Measurements from ENCODE around the gene ARGFX. TPM values are rescaled to one million over a fixed set of nuclear protein-coding genes. Genes with fewer than 3 reads are reported as not detected.
"Not testable (repeated sequence)": the region's sequence is repeated elsewhere in the genome, so short reads cannot be mapped to it uniquely, and the experiment has no call there.

The ARGFX gene
- total RNA-seq, result not detected

- no peak for DNase-seq
Measured at GRCh38 chr3:121567649-121568048, at the start of gene ARGFX. Gene ARGFX (plus strand): TSS chr3:121567949. CDS start chr3:121570714, 2,765 bp downstream.

GRCh38 chr3:121517953-121518655, 49.6 kb upstream of the ARGFX start:
- no peak for DNase-seq

DNA sequence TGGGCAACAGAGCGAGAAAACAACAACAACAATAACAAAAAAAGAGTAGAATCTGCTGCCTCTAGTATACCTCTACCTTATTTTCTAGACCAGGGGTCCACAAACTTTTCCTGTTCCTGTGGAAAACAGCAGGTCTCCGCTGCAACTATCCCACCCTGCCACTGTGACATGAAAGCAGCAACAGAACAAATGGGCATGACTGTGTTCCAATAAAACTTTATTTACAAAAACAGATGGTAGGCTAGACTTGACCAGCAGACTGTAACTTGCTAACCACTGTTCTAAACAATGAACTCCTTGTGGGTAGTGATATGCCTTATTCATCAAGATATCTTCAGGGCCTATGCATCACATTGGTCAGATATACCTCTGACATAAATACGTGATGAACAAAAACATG, 47.2 kb upstream of the ARGFX start:
- DNase-seq, result no peak

- DNase-seq, result no peak
Measured at GRCh38 chr3:121529308-121529707, 38.4 kb upstream of the ARGFX start.

DNA sequence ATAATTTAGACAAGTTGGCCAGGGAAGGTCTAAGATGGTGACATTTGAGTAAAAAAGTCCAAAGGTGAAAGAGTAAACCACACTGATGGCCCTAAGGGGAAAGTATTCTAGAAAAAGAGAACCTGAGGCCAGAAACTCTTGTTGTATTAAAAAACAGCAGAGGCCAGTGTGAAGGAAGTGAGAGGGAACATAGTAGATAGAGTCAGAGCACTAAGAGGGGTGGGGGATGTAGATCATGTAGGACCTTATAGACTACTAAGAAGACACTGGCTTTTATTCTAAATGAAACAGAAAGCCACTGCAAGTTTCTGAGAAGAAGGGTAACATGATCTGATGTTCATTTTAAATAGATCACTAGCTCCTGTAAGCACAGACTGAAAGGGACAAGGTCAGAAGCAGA, 36.5 kb upstream of the ARGFX start:
- no peak for DNase-seq

- DNase-seq, result no peak
Measured at GRCh38 chr3:121542924-121543323, 24.8 kb upstream of the ARGFX start.

DNA sequence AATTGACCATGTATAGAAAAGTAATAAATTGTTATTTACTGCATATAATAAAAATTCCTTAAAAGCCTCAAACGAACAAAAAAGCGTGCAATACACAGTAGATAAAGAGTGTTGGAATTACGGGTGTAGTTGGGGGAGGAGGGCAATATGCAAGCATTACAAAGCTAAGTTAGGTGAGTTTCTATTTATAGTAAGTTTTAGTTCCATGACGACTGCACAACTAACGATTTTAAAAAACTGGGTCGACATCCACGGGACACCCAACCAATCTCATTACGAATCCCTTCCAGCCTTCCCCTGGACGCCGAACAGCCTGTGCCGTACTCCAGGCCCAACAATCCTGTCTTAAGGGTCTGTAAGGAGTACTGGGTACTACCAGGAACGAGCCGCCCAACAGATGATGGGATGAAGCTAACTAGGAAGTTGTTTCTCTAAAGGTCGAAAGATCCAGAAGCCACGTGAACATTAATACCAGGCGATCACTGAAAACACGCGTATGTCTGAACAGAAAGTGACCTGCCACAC, 22.6 kb upstream of the ARGFX start:
- DNase-seq, result no peak

DNA sequence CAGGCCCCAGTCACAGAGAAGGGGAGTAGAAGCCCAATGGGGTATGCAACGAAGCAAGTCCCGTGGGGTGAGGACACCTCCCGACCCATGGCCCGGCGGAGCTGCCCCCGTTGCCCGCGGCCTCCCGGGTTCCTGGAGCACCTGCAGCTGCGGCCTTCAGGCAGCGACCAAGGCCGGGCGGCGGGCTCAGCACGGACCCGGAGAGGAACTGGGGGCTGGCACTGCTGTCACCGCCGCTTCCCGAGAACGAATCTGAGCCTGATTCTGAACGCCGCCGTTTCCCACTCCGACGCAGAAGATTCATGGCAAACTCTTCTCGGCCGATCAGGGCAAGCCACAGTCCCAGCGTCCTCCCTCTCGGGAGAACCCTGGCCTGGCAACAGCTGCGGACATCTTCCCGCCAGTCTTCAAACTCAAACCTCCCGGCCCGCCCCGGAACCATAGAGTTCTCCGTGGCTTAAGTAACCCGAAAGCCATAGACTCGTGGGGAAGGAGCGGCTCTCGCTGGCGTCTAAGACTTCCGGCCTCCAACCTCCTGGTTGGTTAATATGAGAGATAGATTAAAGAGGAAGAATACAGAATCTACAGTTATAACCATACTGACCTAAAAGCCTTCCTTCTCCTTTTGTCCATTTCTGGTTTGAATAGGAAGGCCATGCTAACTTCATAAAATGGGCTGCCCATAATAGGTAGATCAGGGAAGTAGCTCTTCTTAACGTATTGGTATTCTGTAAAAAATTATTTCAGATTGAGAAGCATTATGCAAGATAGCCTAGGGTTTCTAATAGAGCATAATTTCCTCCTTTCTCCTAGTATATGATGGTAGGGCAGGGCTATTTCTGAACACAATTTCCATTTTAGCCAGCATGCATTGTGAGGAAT, 21.9 kb upstream of the ARGFX start, which contains the start of gene POLQ:
POLQ (minus strand) TSS at position 415 of the 882 bp plus-strand sequence; CDS start at position 304, 111 bp downstream.
- DNase-seq, result peak; percentile 90

DNA sequence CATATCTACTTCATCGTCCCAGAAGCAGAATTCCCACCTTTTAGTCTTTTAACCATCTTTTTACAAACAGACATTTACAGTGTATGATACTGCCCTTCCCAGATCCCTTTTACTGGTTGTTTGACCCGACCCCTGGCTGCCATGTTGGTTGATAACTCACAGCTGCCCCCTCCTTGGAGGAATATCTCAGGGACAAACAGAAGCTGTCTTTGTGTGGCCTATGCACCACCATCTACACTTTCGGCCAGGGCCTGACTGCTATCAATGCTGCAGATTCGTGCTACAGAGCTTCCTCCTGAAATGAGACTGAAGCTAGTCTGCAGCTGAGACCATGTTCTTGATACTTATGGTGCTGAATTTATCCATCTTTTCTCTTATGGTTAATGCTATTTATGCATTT, 15.4 kb upstream of the ARGFX start:
- DNase-seq, result no peak

GRCh38 chr3:121552797-121553196, 15.0 kb upstream of the ARGFX start:
- DNase-seq, result no peak

DNA sequence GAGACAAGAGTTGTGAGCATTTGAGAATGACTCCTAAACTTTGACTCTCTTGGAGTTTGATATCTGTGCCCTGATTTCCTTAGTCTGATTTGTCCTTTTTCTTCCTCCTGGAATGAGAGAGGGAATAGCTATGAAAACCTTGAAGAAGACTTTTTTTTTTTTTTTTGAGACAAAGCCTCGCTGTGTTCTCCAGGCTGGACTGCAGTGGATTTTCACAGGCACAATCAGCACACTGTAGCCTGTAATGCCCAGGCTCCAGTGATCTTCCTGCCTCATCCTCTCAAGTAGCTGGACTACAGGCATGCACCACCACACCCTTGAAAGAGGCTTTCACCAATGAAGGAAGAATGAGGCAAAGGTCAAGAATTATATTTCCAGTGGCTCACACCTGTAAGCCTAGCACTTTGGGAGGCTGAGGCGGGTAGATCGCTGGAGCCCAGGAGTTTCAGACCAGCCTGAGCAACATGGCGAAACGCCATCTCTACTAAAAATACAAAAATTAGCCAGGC, 10.3 kb upstream of the ARGFX start:
- DNase-seq, result no peak

- DNase-seq, result no peak
Measured at GRCh38 chr3:121562148-121562547, 5.6 kb upstream of the ARGFX start.

DNA sequence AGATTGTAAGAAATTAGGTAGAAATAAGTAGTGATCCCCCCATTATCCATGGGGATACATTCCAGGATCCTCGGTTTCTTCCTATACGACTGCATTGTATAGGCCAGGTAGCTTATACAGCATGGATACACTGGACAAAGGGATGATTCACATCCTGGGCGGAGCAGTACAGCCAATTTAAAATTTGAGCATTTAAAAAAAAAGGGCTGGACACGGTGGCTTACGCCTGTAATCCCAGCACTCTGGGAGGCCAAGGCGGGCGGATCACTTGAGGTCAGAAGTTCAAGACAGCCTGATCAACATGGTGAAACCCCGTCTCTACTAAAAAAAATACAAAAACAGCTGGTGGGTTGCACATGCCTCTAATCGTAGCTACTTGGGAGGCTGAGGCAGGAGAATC, 976 bp upstream of the ARGFX start:
- DNase-seq, result no peak

GRCh38 chr3:121574449-121574848, 6.7 kb downstream of the ARGFX start:
- DNase-seq, result no peak

GRCh38 chr3:121581691-121582090, 13.9 kb downstream of the ARGFX start:
- no peak for DNase-seq

GRCh38 chr3:121584418-121584817, 16.7 kb downstream of the ARGFX start:
- DNase-seq, result no peak

DNA sequence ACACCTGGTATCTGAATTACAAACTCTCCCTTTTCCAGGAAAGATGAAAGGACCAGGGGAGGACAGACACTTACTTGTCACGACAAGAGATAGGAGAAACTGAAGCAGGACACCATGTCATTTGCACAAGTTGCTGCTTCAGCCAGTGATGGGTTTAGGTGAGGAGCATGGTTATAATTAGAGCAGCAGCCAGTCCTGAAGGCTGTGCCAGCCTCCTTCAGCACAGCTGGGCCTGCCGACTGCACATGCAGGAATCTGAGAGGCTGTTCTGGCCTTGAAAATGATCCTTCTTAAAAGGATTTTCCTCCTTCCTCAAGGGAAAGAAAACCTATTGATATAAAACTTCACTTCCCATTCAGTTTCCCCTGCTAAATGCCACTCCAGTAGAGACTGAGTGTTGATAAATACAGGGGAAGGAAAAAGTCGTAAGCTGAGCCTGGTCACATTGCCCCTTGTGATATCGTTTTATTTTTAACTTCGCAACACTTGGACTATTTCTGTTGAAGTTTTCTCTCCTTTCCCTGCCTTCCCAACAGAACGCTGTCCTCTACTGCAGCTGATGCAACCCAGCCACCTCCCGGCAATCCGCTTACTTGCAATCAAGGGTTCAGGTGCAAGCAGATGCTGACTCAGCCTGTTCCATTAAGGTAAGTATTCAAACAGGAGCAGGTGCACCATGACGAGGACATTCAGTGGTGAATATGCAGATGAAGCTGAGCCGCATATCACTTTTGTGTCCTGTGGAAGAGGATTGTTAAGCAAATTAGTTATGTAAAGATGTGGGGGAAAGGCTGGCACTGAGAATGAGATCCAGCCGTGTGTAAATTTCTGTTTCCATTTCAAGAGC, 25.3 kb downstream of the ARGFX start, which contains the start of gene FBXO40:
FBXO40 (plus strand) TSS at position 524 of the 847 bp plus-strand sequence. CDS start 27,197 bp downstream, outside the sequence.
- peak; percentile 31 for DNase-seq

DNA sequence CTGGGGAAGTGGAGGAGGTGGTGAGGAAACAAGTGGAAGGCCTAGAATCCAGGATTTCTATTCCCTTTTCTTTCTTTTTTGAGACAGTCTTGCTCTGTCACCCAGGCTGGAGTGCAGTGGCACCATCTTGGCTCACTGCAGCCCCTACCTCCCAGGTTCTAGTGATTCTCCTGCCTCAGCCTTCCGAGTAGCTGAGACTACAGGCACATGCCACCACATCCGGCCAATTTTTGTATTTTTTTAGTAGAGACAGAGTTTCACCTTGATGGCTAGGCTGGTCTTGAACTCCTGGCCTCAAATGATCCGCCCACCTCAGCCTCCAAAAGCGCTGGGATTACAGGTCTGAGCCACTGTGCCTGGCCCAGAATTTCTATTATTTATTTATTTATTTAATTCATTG, 26.1 kb downstream of the ARGFX start:
- DNase-seq, result not testable (repeated sequence)

GRCh38 chr3:121594850-121595249, 27.1 kb downstream of the ARGFX start:
- DNase-seq, result no peak

GRCh38 chr3:121595765-121596406, 28.1 kb downstream of the ARGFX start:
- no peak for DNase-seq

DNA sequence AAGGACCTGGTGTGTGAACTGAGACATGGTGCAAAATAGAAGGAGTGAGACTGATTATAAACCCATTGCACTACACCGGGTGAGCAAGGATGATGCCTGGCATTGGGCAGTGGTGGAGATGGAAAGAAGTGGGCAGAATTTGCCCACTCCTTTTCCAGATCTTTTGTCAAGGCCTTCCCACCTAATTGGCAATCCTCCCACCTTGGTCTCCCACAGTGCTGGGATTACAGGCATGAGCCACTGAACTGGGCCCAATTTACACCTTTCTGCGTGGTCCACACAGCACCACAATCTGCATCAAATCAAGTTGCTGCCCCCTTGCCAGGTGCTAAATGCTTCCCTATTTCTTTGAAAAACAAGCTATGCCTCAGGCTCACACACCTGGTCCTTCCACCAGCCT, 30.8 kb downstream of the ARGFX start:
- DNase-seq, result no peak

All from occipital lobe (tissue), 2 donors.